GM18505 (cell line): ENCODE data around the gene PARL.
"Not testable (repeated sequence)": the region's sequence is repeated elsewhere in the genome, so short reads cannot be mapped to it uniquely, and the experiment has no call there.

Source experiments
- ATAC-seq: cut with Tn5 transposase; IDR thresholded peaks from one replicate; pipeline ENCODE4 v1.9.1; 2021; ENCODE audit not compliant: unreplicated experiment
- POLR2A ChIP-seq: IDR thresholded peaks from 4 replicates; pipeline ENCODE4 v1.6.1; 2011; ENCODE audit warnings: borderline replicate concordance; ENCODE audit not compliant: insufficient read depth, insufficient read length; ENCODE audit errors: extremely low read depth

PARL gene

DNA sequence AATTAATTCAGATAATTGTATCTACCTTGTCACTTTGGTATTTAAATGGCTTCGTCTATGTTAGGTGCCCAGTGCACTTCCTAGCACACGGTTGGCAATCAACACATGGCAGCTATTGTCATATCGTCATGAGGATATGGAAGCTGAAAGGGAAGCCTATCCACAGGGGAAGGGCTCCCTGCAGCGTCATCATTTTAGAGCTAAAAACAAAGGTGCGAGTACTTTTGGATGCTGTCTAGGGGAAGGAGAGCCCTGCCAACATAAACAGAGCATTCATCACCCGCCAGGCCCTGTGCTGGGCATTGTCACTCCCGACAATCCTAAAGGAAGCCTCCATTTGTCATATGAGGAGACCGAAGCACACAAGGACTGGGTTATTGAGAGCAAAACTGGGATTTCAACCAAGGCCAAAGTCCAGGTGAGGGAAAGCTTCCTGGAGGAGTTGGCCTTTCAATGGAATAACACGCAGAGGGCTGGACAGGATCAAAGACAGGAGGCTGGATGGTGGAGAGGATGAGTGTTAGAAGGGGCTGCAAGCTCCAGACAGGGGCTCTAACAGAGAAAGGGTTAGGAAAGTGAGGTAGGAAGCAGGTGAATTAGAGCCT is 8.0 kb upstream of the PARL start:
- no peak for TF ChIP-seq POLR2A

DNA sequence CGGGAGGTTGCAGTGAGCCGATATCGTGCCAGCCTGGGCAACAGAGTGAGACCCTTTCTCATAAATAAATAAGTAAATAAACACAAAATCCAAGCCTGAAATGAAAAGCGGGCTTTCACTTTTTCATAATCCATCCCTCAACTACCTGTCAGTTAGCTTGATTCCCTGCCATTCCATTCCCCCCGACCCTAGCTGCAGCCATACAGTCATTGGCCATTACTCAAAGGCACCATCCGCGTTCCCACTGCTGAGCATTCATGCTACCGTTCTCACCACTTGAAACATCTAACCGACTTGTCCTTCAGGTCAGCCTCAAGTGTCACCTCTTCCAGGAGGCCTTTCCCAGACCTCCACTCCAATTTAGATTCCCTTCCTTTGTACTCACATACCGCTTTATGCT is 1.1 kb upstream of the PARL start:
- no peak for ATAC-seq
- TF ChIP-seq POLR2A, result no peak

More for the DNA sequence above, 8.0 kb upstream of the PARL start:
- no peak for ATAC-seq

- no peak for TF ChIP-seq POLR2A
- no peak for ATAC-seq
These were observed 618 bp downstream of the PARL start for GRCh38 chr3:183884097-183884426.

DNA sequence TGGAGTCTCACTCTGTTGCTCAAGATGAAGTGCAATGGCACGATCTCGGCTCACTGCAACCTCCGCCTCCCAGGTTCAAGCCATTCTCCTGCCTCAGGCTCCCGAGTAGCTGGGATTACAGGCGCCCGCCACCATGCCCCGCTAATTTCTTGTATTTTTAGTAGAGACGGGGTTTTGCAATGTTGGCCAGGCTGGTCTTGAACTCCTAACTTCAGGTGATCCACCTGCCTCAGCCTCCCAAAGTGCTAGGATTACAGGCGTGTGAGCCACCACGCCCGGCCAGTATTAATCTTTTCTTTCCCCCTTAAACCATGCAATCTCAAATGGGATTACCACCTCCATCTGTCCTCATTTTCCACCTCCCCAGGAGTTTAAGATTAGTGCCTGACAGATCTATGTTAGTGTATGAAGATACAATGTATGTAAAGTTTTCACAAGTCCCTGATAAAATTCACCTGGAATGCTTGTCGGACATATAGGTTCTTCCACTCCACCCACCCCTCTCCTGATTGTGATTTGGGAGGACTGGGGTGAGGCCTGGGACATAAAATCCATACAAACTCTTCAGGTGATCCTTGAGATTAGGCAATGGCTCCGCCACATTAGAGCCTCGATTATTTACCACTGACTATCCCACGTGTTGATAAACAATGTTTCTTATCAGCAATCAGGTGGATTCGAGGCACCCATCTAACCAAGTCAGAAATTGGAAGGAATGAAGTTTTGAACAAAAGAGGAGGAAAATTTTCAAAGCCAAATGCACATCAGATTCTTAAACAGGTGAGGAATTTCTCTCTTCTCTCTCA is 1.2 kb downstream of the PARL start:
- TF ChIP-seq POLR2A, result no peak
- no peak for ATAC-seq

DNA sequence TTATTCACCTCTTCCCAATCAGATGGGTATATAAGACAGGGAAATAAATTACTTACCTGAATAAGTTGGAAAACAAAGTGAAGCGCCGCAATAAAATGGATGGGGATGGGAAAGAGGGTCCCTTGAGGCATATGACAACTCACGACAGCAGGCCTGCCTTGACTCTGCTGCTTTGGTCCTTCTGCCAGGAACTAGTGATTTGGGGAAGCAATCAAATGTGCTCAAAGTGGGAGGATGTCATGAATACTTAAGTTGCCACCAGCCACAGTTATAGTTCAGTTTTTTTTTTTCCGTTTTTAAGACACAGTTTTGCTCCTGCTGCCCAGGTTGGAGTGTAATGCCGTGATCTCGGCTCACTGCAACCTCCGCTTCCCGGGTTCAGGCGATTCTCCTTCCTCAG is 4.6 kb downstream of the PARL start:
- TF ChIP-seq POLR2A, result no peak
- ATAC-seq, result no peak

DNA sequence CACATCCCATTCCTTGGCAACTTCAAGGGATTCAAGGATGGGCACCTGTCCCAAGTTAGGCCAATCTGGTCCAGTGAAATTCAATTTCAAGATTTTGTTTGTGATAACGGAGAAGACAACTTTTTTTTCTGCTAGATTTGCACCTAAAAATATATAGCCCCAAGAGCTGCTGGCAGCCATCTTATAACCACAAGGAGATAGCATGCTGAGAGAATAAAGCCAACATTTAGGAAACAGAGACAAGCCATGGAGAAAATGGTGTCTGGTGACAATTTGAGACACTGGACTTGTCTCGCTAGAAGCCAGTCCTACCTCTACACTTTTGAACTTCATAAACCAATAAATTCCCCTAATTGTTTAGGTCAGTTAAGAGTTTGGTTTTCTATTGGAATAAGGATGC is 5.4 kb downstream of the PARL start:
- no peak for ATAC-seq
- TF ChIP-seq POLR2A, result no peak

GRCh38 chr3:183878071-183878470 is 6.6 kb downstream of the PARL start:
- ATAC-seq, result no peak
- TF ChIP-seq POLR2A, result no peak

- not testable (repeated sequence) for ATAC-seq
These were observed 7.5 kb downstream of the PARL start for GRCh38 chr3:183877227-183877626.

- no peak for ATAC-seq
- no peak for TF ChIP-seq POLR2A
These were observed 9.3 kb downstream of the PARL start for GRCh38 chr3:183875411-183875810.

- no peak for TF ChIP-seq POLR2A
- ATAC-seq, result no peak
These were observed 10.8 kb downstream of the PARL start for GRCh38 chr3:183873914-183874313.

GRCh38 chr3:183871541-183871940 is 13.1 kb downstream of the PARL start:
- no peak for ATAC-seq
- no peak for TF ChIP-seq POLR2A

DNA sequence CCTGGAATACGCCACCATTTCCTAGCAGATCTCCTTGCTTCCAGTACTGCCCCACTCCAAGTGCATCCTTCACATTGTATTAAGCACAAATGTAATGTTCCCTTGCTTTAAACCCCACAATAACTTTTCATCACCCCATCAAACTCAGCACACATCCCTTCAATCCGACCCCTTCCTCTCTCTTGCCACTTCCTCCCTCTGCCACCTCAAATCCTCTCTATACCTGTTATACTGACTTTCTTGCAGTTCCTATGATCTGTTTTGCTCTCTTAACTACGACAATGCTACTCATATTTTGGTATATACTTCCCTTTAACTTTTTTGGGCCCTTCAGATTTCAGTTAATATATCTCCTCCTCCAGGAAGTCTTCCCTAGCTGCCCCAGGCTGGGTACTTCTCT is 14.1 kb downstream of the PARL start:
- ATAC-seq, result no peak
- no peak for TF ChIP-seq POLR2A

- no peak for TF ChIP-seq POLR2A
- ATAC-seq, result no peak
These were observed 15.9 kb downstream of the PARL start for GRCh38 chr3:183868796-183869195.

DNA sequence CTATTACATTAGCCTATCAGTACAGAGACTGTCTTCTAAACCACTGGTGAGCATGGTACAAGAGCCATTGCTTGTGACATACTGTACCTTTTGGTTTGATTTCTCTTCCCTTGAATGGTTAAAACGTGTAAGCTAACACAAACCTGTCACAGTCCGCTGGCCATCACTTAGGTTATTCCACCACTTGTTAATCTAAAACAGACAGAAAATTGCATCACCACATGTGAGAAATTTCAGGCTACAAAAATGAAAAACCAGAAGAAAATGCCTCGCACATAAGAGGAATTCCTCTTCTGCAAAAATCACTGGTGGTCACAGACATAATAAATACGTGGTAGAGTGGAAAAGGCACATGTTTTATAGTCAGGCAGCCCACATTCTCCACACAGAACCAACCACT is 22.1 kb downstream of the PARL start:
- no peak for TF ChIP-seq POLR2A

GRCh38 chr3:183857863-183858262 is 26.8 kb downstream of the PARL start:
- no peak for ATAC-seq
- no peak for TF ChIP-seq POLR2A

More for the DNA sequence above, 22.1 kb downstream of the PARL start:
- ATAC-seq, result no peak

DNA sequence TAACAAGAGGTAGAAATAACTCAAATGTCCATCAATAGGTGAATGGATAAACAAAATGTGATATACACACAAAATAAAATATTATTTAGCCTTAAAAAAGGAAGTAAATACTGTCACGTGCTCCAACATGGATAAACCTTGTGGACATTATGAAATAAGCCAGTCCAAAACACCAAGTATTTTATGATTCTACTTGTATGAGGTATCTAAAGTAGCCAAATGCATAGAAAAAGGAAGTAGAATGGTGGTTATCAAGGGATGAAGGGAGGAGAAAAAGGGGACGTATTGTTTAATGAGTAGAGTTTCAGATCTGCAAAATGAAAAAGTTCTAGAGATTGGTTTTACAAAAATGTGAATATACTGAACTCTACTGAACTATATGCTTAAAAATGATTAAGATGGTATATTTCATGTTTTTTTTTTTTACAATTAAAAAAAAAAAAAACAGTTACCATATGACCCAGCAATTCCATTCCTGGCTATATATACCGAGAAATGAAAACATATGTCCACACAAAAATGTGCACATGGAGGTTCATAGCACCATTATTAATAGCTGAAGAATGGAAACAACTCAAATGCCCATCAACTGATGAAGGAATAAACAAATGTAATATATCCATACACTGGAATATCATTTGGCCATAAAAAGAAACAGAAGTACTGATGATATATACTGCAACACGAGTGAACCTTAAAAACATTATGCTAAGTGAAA is 30.2 kb downstream of the PARL start:
- no peak for TF ChIP-seq POLR2A
- no peak for ATAC-seq
